WTC11 (cell line): Measurements from ENCODE around the gene NT5C1A. TPM values are rescaled to one million over a fixed set of nuclear protein-coding genes. Genes with fewer than 3 reads are reported as not detected.

ENCODE experiments used
- ATAC-seq: fragments of 200-7000 bp; cut with Tn5 transposase; 2 replicates; pipeline ENCODE4 v1.10.0; 2021; ENCODE audit warnings: mild to moderate bottlenecking, moderate library complexity
- CTCF ChIA-PET: fragments of 300-600 bp; sonication (Branson Sonifier 250); formaldehyde crosslinking; loops from one replicate; lab custom pipeline; 2021; ENCODE audit warnings: antibody characterized with exemption; lab: Charles Lee
- POLR2A ChIA-PET: fragments of 350-600 bp; sonication (Branson Sonifier 250); formaldehyde crosslinking; loops from one replicate; lab custom pipeline; 2021; ENCODE audit warnings: antibody characterized with exemption; lab: Charles Lee
- DNase-seq: peaks from one replicate; pipeline ENCODE4 v3.0.0; 2021; ENCODE audit warnings: low spot score
- H3K27ac Mint-ChIP-seq: 2 replicates; pipeline ENCODE4 v1.8.0; 2021; ENCODE audit warnings: mixed read lengths
- H3K27me3 Mint-ChIP-seq: 2 replicates; pipeline ENCODE4 v1.8.0; 2021; ENCODE audit warnings: low read depth, mild to moderate bottlenecking, moderate library complexity, mixed read lengths
- H3K36me3 Mint-ChIP-seq: 2 replicates; pipeline ENCODE4 v1.8.0; 2021; ENCODE audit warnings: mixed read lengths
- H3K4me1 Mint-ChIP-seq: 2 replicates; pipeline ENCODE4 v1.8.0; 2022; ENCODE audit warnings: mixed read lengths
- H3K4me3 Mint-ChIP-seq: 2 replicates; pipeline ENCODE4 v1.8.0; 2021; ENCODE audit warnings: mild to moderate bottlenecking, moderate library complexity, mixed read lengths
- H3K9me3 Mint-ChIP-seq: 2 replicates; pipeline ENCODE4 v1.8.0; 2021; ENCODE audit warnings: mixed read lengths
- E2F4 ChIP-seq: sonication (generic); formaldehyde crosslinking; IDR thresholded peaks from 2 replicates; pipeline ENCODE4 v1.8.1; 2022; ENCODE audit warnings: low read depth, mild to moderate bottlenecking, moderate library complexity, missing genetic modification reagents, borderline replicate concordance
- HMGA2 ChIP-seq: fragments of 250-450 bp; sonication (Bioruptor Pico); IDR thresholded peaks from 2 replicates; pipeline ENCODE4 v1.4.0; 2021; ENCODE audit warnings: mild to moderate bottlenecking, moderate library complexity
- MLX ChIP-seq: sonication (generic); formaldehyde crosslinking; IDR thresholded peaks from 2 replicates; pipeline ENCODE4 v1.8.1; 2023; ENCODE audit warnings: mild to moderate bottlenecking, missing genetic modification reagents, moderate library complexity
- NR2C2 ChIP-seq: sonication (generic); formaldehyde crosslinking; IDR thresholded peaks from 2 replicates; pipeline ENCODE4 v1.8.0; 2022; ENCODE audit warnings: mild to moderate bottlenecking, missing genetic modification reagents
- PRDM15 ChIP-seq: sonication (generic); formaldehyde crosslinking; IDR thresholded peaks from 2 replicates; pipeline ENCODE4 v1.8.0; 2022; ENCODE audit warnings: missing genetic modification reagents
- SMAD3 ChIP-seq: sonication (generic); formaldehyde crosslinking; IDR thresholded peaks from 2 replicates; pipeline ENCODE4 v1.8.0; 2022; ENCODE audit warnings: missing genetic modification reagents, mild to moderate bottlenecking, borderline replicate concordance
- USF2 ChIP-seq: sonication (generic); formaldehyde crosslinking; IDR thresholded peaks from 2 replicates; pipeline ENCODE4 v1.8.1; 2023; ENCODE audit warnings: mild to moderate bottlenecking, missing genetic modification reagents, moderate library complexity
- ZNF423 ChIP-seq: fragments of 250-450 bp; sonication (Bioruptor Pico); IDR thresholded peaks from 2 replicates; pipeline ENCODE4 v2.1.2; 2022; ENCODE audit warnings: mild to moderate bottlenecking, moderate library complexity
- total RNA-seq: library from RNA; stranded (reverse); gene quantifications from 3 replicates; pipeline ENCODE4 v1.2.3, GENCODE V29; 2021
- TF ChIP-seq, protein P1 (sequence below): sonication (generic); formaldehyde crosslinking; IDR thresholded peaks from 2 replicates; pipeline ENCODE4 v1.8.1; 2023; ENCODE audit warnings: mild to moderate bottlenecking, missing genetic modification reagents, borderline replicate concordance
- TF ChIP-seq, protein P2 (sequence below): sonication (generic); formaldehyde crosslinking; IDR thresholded peaks from 2 replicates; pipeline ENCODE4 v1.8.0; 2022; ENCODE audit warnings: mild to moderate bottlenecking, missing genetic modification reagents
- TF ChIP-seq, protein P3 (sequence below): sonication (generic); formaldehyde crosslinking; IDR thresholded peaks from 2 replicates; pipeline ENCODE4 v1.8.0; 2022; ENCODE audit warnings: mild to moderate bottlenecking, missing genetic modification reagents
- TF ChIP-seq, protein P4 (sequence below): sonication (generic); formaldehyde crosslinking; IDR thresholded peaks from 2 replicates; pipeline ENCODE4 v1.8.0; 2023; ENCODE audit warnings: mild to moderate bottlenecking, missing genetic modification reagents

NT5C1A gene
- total RNA-seq, 1 experiment from 2014 or later: not detected

- Mint-ChIP-seq H3K4me3 (no peak overlapping the region), H3K27ac (no peak overlapping the region), H3K9me3 (no peaks in the 10 kb centered on the region), H3K27me3 (peaks cover 57% of the 10 kb centered on the region), H3K36me3 (no peaks in the 10 kb centered on the region), H3K4me1 (peaks cover under 1% of the 10 kb centered on the region; the same call in 1 of the 2 replicates)
- POLR2A ChIA-PET: no interaction called here
- TF ChIP-seq NR2C2 (CRISPR knock-in tag) (no peak), SMAD3 (CRISPR knock-in tag) (no peak), E2F4 (CRISPR knock-in tag) (no peak), HMGA2 (CRISPR knock-in tag) (no peak), MLX (no peak), ZNF423 (CRISPR knock-in tag) (no peak)
- TF ChIP-seq, protein P1, sequence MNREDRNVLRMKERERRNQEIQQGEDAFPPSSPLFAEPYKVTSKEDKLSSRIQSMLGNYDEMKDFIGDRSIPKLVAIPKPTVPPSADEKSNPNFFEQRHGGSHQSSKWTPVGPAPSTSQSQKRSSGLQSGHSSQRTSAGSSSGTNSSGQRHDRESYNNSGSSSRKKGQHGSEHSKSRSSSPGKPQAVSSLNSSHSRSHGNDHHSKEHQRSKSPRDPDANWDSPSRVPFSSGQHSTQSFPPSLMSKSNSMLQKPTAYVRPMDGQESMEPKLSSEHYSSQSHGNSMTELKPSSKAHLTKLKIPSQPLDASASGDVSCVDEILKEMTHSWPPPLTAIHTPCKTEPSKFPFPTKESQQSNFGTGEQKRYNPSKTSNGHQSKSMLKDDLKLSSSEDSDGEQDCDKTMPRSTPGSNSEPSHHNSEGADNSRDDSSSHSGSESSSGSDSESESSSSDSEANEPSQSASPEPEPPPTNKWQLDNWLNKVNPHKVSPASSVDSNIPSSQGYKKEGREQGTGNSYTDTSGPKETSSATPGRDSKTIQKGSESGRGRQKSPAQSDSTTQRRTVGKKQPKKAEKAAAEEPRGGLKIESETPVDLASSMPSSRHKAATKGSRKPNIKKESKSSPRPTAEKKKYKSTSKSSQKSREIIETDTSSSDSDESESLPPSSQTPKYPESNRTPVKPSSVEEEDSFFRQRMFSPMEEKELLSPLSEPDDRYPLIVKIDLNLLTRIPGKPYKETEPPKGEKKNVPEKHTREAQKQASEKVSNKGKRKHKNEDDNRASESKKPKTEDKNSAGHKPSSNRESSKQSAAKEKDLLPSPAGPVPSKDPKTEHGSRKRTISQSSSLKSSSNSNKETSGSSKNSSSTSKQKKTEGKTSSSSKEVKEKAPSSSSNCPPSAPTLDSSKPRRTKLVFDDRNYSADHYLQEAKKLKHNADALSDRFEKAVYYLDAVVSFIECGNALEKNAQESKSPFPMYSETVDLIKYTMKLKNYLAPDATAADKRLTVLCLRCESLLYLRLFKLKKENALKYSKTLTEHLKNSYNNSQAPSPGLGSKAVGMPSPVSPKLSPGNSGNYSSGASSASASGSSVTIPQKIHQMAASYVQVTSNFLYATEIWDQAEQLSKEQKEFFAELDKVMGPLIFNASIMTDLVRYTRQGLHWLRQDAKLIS: no peak
- TF ChIP-seq, protein P2, sequence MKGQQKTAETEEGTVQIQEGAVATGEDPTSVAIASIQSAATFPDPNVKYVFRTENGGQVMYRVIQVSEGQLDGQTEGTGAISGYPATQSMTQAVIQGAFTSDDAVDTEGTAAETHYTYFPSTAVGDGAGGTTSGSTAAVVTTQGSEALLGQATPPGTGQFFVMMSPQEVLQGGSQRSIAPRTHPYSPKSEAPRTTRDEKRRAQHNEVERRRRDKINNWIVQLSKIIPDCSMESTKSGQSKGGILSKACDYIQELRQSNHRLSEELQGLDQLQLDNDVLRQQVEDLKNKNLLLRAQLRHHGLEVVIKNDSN (CRISPR knock-in tag): no peak
- TF ChIP-seq, protein P3, sequence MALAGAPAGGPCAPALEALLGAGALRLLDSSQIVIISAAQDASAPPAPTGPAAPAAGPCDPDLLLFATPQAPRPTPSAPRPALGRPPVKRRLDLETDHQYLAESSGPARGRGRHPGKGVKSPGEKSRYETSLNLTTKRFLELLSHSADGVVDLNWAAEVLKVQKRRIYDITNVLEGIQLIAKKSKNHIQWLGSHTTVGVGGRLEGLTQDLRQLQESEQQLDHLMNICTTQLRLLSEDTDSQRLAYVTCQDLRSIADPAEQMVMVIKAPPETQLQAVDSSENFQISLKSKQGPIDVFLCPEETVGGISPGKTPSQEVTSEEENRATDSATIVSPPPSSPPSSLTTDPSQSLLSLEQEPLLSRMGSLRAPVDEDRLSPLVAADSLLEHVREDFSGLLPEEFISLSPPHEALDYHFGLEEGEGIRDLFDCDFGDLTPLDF (CRISPR knock-in tag): no peak
- ATAC-seq: no peak
- CTCF ChIA-PET: no interaction called here
- DNase-seq: no peak
Measured at GRCh38 chr1:39614488-39614887, 57.4 kb downstream of the NT5C1A start.

GRCh38 chr1:39613250-39613649, 58.7 kb downstream of the NT5C1A start:
- TF ChIP-seq, protein P4, sequence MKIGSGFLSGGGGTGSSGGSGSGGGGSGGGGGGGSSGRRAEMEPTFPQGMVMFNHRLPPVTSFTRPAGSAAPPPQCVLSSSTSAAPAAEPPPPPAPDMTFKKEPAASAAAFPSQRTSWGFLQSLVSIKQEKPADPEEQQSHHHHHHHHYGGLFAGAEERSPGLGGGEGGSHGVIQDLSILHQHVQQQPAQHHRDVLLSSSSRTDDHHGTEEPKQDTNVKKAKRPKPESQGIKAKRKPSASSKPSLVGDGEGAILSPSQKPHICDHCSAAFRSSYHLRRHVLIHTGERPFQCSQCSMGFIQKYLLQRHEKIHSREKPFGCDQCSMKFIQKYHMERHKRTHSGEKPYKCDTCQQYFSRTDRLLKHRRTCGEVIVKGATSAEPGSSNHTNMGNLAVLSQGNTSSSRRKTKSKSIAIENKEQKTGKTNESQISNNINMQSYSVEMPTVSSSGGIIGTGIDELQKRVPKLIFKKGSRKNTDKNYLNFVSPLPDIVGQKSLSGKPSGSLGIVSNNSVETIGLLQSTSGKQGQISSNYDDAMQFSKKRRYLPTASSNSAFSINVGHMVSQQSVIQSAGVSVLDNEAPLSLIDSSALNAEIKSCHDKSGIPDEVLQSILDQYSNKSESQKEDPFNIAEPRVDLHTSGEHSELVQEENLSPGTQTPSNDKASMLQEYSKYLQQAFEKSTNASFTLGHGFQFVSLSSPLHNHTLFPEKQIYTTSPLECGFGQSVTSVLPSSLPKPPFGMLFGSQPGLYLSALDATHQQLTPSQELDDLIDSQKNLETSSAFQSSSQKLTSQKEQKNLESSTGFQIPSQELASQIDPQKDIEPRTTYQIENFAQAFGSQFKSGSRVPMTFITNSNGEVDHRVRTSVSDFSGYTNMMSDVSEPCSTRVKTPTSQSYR (CRISPR knock-in tag): no peak
- TF ChIP-seq USF2 (CRISPR knock-in tag) (no peak), PRDM15 (CRISPR knock-in tag) (no peak)
- ATAC-seq (no peak), DNase-seq (no peak)
- Mint-ChIP-seq H3K36me3 (no peaks in the 10 kb centered on the region), H3K27me3 (peaks cover 58% of the 10 kb centered on the region), H3K4me1 (peaks cover 3% of the 10 kb centered on the region; the same call in 1 of the 2 replicates), H3K9me3 (no peaks in the 10 kb centered on the region), H3K4me3 (no peak overlapping the region), H3K27ac (no peak overlapping the region)
- CTCF ChIA-PET: interaction anchor here (1.0 kb wide), 1 partner anchor 88 kb away, joined by 5 read pairs; no protein-coding TSS in a partner anchor
- POLR2A ChIA-PET: no interaction called here
